C4-2B (cell line): ENCODE results near the gene LRRC4C.

Experiments
- ZFX ChIP-seq: fragments of 450-650 bp; IDR thresholded peaks from 2 replicates; pipeline ENCODE4 v1.6.1; 2017
- TF ChIP-seq, protein P1 (sequence below): fragments of 450-650 bp; conservative IDR thresholded peaks from 2 replicates; pipeline ENCODE4 v1.5.1; 2017; ENCODE audit warnings: mild to moderate bottlenecking

DNA sequence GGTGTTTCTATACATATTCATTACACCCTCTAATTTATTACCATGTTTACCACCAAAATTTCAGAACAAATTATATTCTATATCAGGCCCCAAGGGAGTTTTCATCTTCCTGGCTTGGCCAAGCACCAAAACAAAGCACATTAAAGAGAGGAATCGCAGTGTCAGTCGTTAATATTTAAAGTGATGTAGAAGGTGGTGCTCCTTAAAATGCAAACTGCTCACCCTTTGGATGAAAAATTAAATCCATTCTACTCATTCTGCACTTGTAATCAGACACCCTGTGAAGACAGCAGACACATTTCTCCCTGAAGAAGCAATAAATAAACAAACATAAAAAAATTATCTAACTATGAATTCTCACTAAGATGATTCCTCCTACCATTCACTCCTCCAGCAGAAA, 113.4 kb downstream of the LRRC4C start:
- TF ChIP-seq, protein P1, sequence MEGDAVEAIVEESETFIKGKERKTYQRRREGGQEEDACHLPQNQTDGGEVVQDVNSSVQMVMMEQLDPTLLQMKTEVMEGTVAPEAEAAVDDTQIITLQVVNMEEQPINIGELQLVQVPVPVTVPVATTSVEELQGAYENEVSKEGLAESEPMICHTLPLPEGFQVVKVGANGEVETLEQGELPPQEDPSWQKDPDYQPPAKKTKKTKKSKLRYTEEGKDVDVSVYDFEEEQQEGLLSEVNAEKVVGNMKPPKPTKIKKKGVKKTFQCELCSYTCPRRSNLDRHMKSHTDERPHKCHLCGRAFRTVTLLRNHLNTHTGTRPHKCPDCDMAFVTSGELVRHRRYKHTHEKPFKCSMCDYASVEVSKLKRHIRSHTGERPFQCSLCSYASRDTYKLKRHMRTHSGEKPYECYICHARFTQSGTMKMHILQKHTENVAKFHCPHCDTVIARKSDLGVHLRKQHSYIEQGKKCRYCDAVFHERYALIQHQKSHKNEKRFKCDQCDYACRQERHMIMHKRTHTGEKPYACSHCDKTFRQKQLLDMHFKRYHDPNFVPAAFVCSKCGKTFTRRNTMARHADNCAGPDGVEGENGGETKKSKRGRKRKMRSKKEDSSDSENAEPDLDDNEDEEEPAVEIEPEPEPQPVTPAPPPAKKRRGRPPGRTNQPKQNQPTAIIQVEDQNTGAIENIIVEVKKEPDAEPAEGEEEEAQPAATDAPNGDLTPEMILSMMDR = no peak
- TF ChIP-seq ZFX = no peak
